ENCODE data around the gene GRM7.

- TF ChIP-seq RFX5 (IDR thresholded peaks at IDR 0.05; ENCODE audit: low read depth, low read length) (no peak), CTCF (conservative IDR thresholded peaks at IDR 0.05; ENCODE audit: low read depth, low read length) (no peak), MAFK (IDR thresholded peaks at IDR 0.05; ENCODE audit: low read depth, low read length) (no peak)
Measured at GRCh38 chr3:7498715-7499114, 637.8 kb downstream of the GRM7 start.

All from IMR-90 (cell line).